ENCODE measurements around the gene ST6GAL2. TPM values are rescaled to one million over a fixed set of nuclear protein-coding genes. Genes with fewer than 3 reads are reported as not detected.

The ST6GAL2 gene
- polyA plus RNA-seq, 2 of the 4 experiments (the other 2 are of a cell fraction): 26.2 to 52.6 TPM

DNA sequence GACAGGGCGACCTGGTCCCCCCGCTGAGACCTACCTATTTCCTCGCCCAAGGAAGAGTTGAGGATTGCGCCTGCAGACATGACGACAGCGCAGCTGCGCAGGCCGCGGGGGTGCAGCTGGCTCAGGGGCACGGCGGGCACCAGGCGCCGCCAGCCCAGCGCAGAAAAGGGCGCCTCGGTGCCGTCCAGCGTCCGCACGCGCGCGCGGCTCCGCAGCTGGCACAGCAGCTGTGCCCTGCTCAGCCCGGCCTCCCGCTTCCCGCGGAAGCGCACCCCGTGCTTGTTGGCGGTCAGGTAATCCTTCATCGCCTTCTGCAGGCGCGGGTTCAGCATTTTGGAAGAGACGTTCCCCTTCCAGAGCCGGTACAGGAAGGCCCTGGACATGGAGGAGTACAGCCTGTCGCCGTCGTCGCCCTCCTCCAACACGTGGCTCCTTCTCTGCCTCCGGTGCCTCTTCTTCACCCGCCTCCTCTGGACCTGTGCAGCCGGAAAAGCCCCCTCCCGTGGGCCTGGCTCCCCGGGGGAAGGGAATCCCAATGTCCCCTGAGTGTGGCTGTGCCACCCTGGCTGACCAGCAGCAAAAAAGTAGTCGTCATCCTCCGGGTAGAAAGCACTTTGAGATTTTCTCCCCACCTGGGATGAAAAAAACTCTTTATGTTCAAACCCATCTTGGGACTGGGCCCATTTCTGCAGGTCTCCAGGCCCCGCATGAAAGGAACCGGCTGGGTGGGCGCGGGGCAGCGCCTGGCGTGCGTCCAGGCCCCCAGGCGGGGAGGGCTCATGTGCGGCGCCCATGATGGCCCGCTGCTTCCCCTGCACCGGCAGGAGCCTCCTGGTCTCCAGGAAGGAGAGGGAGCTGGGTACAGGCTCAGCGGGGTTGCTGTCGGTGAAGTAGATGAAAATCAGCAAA lies 42.7 kb downstream of the ST6GAL2 start:
- TF ChIP-seq HOXA7 (CRISPR knock-in tag; IDR thresholded peaks at IDR 0.05) (no peak), JUN (IDR thresholded peaks at IDR 0.05) (no peak), TP53 (CRISPR knock-in tag; IDR thresholded peaks at IDR 0.05) (no peak), CHD2 (IDR thresholded peaks at IDR 0.05; ENCODE audit: low read length, partially characterized antibody) (no peak), RARB (CRISPR knock-in tag; IDR thresholded peaks at IDR 0.05) (no peak), KDM1A (IDR thresholded peaks at IDR 0.05; ENCODE audit: low read depth) (no peak), ZNF302 (CRISPR knock-in tag; IDR thresholded peaks at IDR 0.05) (no peak), HDAC2 (IDR thresholded peaks at IDR 0.05) (no peak), RAD21 (conservative IDR thresholded peaks at IDR 0.05 in 1 of 2, IDR thresholded peaks at IDR 0.05 in 1 of 2) (no peak), JUNB (IDR thresholded peaks at IDR 0.05) (no peak)
- TF ChIP-seq, protein P1, sequence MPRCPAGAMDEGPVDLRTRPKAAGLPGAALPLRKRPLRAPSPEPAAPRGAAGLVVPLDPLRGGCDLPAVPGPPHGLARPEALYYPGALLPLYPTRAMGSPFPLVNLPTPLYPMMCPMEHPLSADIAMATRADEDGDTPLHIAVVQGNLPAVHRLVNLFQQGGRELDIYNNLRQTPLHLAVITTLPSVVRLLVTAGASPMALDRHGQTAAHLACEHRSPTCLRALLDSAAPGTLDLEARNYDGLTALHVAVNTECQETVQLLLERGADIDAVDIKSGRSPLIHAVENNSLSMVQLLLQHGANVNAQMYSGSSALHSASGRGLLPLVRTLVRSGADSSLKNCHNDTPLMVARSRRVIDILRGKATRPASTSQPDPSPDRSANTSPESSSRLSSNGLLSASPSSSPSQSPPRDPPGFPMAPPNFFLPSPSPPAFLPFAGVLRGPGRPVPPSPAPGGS (IDR thresholded peaks at IDR 0.05): no peak
- FAIRE-seq: no peak
- H3K4me1 ChIP-seq: peaks cover 3% of the 10 kb centered on the region; the same call in 1 of the 3 replicates
- ATAC-seq: no peak
- ChIA-PET POLR2A (no interaction called here), CTCF (no interaction called here)
- no peak for DNase-seq (ENCODE audit: low read depth in 1 of 2, low spot score in 1 of 2)
- H3K4me3 ChIP-seq: no peak overlapping the region
- 95% methylated on average over 40 of the region's 63 CpGs for WGBS (ENCODE audit: missing lambda C conversion rate)
- H3K4me2 ChIP-seq: no peak overlapping the region
- H3K9me3 ChIP-seq: no peaks in the 10 kb centered on the region
- H3K27ac ChIP-seq: no peak overlapping the region

GRCh38 chr2:106841886-106842645 lies 43.9 kb downstream of the ST6GAL2 start:
- WGBS (ENCODE audit: missing lambda C conversion rate): 82% methylated on average over 7 of the region's 7 CpGs
- H3K4me1 ChIP-seq: peaks cover 3% of the 10 kb centered on the region; the same call in 1 of the 3 replicates
- no peak overlapping the region for H3K4me2 ChIP-seq
- no peaks in the 10 kb centered on the region for H3K9me3 ChIP-seq
- ChIA-PET CTCF (interaction anchor here (0.9 to 1.0 kb wide), 2 partner anchors 10 to 1375 kb away, joined by 3 read pairs; no protein-coding TSS in a partner anchor), POLR2A (no interaction called here)
- no peak for DNase-seq (ENCODE audit: low read depth in 1 of 2, low spot score in 1 of 2)
- no peak overlapping the region for H3K4me3 ChIP-seq
- no peak for FAIRE-seq
- ATAC-seq: no peak
- no peak for TF ChIP-seq EHF (CRISPR knock-in tag; IDR thresholded peaks at IDR 0.05)
- TF ChIP-seq, protein P2, sequence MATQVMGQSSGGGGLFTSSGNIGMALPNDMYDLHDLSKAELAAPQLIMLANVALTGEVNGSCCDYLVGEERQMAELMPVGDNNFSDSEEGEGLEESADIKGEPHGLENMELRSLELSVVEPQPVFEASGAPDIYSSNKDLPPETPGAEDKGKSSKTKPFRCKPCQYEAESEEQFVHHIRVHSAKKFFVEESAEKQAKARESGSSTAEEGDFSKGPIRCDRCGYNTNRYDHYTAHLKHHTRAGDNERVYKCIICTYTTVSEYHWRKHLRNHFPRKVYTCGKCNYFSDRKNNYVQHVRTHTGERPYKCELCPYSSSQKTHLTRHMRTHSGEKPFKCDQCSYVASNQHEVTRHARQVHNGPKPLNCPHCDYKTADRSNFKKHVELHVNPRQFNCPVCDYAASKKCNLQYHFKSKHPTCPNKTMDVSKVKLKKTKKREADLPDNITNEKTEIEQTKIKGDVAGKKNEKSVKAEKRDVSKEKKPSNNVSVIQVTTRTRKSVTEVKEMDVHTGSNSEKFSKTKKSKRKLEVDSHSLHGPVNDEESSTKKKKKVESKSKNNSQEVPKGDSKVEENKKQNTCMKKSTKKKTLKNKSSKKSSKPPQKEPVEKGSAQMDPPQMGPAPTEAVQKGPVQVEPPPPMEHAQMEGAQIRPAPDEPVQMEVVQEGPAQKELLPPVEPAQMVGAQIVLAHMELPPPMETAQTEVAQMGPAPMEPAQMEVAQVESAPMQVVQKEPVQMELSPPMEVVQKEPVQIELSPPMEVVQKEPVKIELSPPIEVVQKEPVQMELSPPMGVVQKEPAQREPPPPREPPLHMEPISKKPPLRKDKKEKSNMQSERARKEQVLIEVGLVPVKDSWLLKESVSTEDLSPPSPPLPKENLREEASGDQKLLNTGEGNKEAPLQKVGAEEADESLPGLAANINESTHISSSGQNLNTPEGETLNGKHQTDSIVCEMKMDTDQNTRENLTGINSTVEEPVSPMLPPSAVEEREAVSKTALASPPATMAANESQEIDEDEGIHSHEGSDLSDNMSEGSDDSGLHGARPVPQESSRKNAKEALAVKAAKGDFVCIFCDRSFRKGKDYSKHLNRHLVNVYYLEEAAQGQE (IDR thresholded peaks at IDR 0.05): no peak
- TF ChIP-seq HDAC2 (IDR thresholded peaks at IDR 0.05): no peak
- no peak overlapping the region for H3K27ac ChIP-seq

- ATAC-seq: no peak
- TF ChIP-seq, protein P2 (IDR thresholded peaks at IDR 0.05): no peak
- TF ChIP-seq CHD4 (IDR thresholded peaks at IDR 0.05; ENCODE audit: borderline replicate concordance): no peak
- TF ChIP-seq SMC3 (IDR thresholded peaks at IDR 0.05): no peak
- TF ChIP-seq RNF2 (IDR thresholded peaks at IDR 0.05; ENCODE audit: borderline replicate concordance, low read depth): no peak
- no peak for TF ChIP-seq SREBF2 (IDR thresholded peaks at IDR 0.05)
- no peak for TF ChIP-seq ZSCAN20 (CRISPR knock-in tag; IDR thresholded peaks at IDR 0.05)
- no peak for TF ChIP-seq EHMT2 (IDR thresholded peaks at IDR 0.05; ENCODE audit: low read depth)
- TF ChIP-seq, protein P3, sequence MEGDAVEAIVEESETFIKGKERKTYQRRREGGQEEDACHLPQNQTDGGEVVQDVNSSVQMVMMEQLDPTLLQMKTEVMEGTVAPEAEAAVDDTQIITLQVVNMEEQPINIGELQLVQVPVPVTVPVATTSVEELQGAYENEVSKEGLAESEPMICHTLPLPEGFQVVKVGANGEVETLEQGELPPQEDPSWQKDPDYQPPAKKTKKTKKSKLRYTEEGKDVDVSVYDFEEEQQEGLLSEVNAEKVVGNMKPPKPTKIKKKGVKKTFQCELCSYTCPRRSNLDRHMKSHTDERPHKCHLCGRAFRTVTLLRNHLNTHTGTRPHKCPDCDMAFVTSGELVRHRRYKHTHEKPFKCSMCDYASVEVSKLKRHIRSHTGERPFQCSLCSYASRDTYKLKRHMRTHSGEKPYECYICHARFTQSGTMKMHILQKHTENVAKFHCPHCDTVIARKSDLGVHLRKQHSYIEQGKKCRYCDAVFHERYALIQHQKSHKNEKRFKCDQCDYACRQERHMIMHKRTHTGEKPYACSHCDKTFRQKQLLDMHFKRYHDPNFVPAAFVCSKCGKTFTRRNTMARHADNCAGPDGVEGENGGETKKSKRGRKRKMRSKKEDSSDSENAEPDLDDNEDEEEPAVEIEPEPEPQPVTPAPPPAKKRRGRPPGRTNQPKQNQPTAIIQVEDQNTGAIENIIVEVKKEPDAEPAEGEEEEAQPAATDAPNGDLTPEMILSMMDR (IDR thresholded peaks at IDR 0.05): no peak
- no peak for TF ChIP-seq NR3C1 (IDR thresholded peaks at IDR 0.05)
- TF ChIP-seq ZNF302 (CRISPR knock-in tag; IDR thresholded peaks at IDR 0.05): no peak
These were observed 45.1 kb downstream of the ST6GAL2 start for GRCh38 chr2:106840818-106841217.

More at GRCh38 chr2:106840818-106841217, 45.1 kb downstream of the ST6GAL2 start:
- Histone ChIP-seq H3K4me1 (peaks cover 3% of the 10 kb centered on the region; the same call in 1 of the 3 replicates), H3K4me3 (no peak overlapping the region), H3K9me3 (no peaks in the 10 kb centered on the region), H3K27ac (no peak overlapping the region), H3K4me2 (no peak overlapping the region)
- CTCF ChIA-PET: interaction anchor here (1.0 kb wide), 1 partner anchor 9 kb away, joined by 3 read pairs; no protein-coding TSS in a partner anchor
- FAIRE-seq (no peak), DNase-seq (ENCODE audit: low read depth in 1 of 2, low spot score in 1 of 2) (no peak)
- POLR2A ChIA-PET: no interaction called here
- WGBS (ENCODE audit: missing lambda C conversion rate): 41% methylated on average over 2 of the region's 2 CpGs
